Activated T-cell treated with anti-CD3 and anti-CD28 coated beads, Interleukin-2, amount 50 U/mL, for 48 hours (primary cell): Measurements from ENCODE around the gene KCNK2.

Source experiments
- DNase-seq, 2 experiments: peaks; one replicate each; pipeline ENCODE4 v3.0.0-alpha.2; 2020

The KCNK2 gene, protein sequence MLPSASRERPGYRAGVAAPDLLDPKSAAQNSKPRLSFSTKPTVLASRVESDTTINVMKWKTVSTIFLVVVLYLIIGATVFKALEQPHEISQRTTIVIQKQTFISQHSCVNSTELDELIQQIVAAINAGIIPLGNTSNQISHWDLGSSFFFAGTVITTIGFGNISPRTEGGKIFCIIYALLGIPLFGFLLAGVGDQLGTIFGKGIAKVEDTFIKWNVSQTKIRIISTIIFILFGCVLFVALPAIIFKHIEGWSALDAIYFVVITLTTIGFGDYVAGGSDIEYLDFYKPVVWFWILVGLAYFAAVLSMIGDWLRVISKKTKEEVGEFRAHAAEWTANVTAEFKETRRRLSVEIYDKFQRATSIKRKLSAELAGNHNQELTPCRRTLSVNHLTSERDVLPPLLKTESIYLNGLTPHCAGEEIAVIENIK

DNA sequence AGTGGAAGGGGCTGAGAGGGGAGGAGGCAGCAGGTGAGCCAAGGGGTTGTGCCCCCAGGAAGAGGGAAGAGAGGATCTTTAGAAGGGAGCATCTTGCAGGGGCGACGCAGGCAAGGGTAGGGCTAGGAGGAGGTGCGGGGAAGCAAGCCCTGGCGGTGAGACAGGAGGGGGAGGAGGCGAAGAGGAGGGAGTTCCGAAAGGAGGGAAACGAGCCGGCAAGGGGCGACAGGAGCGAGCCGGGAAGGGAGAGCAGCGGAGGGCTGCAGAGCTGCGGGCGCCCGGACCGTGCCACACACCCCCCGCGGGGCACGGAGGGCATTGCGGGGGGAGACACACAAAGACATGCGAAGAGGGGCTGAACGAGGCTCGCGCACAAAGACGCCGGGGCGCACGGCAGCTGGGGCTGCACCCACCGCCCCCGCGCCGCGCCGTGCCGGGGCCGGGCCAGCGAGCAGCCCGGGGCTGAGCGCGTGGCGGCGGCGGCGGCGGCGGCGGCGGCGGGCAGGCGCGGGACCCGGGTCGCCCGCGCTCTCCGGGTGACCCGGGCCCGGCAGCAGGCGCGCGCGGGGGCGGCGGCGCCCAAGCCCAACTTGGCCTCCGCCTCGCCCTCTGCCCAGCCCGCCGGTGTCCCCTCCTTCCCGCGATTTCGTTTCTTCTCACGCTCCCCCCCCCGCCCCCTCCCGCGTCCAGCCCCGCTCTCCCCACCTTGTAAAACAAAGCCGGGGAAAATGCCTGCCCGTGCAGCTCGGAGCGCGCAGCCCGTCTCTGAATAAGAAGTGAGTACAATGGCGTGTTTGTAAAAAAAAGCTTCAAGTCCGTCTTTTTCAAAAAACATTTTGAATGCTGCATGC is at the start of gene KCNK2:
Gene KCNK2, plus strand, starts transcription at position 206 of the 851 bp plus-strand sequence. CDS start 649 bp downstream, outside the sequence.
- no peak for DNase-seq

DNA sequence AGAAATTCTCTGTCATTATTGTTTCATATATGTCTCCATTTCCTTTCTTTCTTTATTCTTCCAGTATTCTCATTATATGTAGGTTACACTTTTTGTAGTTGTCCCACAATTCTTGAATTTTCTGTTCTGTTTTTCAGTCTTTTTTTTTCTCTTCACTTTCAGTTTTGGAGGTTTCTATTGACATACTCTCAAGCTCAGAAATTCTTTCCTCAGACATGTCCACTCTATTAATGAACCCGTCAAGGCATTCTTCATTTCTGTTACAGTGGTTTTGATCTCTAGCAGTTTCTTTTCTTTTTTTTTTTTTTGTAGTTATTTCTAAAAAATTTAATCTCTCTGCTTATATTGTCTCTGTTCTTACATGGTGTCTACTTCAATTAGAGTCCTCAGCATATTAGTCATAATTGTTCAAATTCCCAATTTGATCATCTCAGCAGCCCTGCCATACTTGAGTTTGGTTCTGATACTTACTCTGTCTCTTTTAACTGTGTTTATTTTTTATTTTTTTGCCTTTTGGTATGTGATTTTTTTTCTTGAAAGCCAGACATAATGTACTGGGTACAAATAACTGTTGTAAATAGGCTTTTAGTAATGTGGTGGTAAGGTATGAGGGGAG is 49.5 kb upstream of the KCNK2 start:
- no peak for DNase-seq

DNA sequence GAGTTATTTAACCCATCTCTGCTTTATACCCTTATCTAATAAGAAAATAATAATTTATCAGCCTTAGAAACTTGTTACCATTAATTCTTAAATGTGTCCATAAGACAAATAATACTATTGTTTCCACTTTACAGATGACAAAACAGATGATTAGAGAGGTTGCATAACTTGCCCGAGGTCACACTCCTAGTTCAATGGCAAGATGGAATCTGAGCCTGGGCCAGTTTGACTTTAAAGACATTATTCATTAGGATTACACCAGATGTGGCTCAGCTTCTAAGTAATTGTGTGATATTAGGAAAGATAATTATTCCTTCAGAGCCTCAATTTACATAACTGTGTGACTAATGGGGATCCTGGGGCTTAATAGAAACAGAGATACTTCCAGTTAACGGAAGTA is 42.3 kb upstream of the KCNK2 start:
- DNase-seq = no peak

DNA sequence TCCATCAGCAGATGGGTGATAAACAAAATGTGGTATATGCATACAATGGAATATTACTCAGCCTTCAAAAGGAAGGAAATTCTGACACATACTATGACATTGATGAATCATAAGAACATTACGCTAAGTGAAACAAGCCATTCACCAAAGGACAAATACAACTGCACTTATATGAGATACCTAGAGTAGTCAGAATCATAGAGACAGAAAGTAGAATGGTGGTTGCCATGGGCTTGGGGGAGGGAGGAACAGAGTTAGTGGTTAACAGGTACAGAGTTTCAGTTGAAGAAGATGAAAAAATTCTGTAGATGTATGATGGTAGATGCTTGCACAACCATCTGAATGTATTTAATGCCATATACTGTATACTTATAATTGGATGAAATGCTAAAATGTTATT is 39.1 kb upstream of the KCNK2 start:
- no peak for DNase-seq

DNA sequence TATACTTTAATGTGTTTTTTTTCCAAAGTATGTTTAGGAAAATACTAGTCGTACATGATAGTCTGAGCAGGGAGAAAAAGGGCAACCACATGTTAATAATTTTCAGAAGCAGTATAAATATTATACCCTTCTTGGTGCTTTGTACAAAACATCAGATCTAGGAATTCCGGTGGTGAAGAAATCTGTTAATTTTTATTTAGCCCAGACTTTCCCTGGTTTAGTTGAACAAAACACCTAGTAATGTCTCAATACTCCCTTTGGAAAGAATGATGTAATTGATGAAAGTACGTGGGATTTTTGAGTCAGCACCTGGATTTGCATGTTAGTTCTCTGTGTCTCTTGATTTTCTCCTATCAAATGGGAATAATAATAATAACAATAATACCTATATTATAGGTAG is 38.4 kb upstream of the KCNK2 start:
- DNase-seq = no peak

DNA sequence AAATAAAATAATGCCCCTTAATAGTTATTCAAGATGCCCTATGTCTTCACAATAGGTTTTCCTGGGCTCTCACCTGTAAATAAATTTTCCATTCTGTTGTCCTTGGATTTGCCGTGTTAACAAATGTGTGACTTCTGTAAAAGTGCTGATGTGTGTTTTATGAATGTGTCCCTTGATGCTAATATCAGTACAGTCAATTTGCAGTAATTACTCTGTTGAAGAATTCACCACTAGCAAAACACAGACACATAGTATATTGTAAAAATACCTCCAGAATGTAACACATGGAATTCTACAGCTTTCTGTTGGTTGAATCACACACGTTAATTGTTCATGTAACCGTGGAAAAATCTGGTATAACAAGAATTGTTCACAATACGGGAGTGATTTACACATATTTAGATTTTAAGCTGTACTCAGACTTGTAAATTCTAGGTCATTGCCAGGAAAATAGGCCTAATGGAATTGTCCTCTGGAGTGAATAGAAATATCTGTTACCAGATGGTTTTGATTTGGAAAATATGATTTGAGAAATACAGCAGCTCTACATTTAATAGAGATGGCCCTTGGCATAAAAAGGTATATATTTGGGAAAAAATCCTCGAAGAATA is 36.7 kb upstream of the KCNK2 start:
- no peak for DNase-seq

DNA sequence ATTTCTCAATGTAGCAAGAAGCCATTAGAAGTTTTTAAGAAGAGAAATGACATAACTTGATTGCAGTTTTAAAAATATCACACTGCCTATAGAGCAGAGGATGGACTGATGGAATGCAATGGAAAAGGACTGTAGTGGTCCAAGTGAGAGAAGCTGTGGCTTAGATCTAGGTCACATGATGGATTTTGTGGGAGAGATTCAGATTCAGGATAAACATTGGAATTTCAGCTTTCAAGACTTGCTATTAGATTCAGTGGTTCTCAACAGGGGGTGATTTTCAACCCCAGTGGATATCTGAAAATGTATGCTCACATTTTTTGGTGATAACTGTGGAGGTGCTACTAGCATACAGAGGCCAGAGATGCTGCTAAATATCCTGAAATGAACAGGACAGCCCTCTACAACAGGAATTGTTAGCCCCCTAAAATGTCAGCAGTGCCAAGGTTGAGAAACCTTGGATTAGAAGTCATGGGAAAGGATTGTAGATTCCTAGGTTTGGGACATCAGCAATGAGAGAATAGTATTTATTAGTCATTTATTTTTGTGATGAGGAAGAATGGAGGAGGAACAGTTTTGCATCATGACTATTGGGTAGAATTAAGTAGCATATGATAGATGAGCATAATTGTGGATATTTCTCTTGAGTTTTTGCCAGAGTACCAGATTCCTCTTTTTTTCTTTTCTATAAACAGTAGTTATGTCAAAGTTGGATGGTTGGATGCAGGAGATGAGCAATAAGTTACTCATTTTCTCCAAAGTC is 30.1 kb upstream of the KCNK2 start:
- DNase-seq = no peak

DNA sequence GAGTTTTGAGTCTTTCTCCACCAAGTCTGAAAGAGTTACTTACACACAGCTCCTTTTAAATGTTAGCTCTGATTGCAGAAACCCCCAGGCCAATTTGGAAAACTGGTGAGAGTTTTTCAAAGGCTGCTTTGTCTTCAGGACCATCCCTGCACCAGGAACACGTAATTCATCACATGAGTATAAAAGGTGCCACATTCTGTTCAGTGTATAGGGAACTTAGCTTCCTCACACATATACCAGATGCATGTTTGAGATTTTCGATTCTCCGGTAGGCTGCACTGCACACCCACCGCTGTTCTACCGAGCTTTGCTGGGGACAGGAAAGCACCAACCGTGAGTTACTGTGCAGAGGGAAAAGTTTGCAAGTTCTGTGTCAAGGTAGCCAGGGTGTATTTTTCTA is 28.3 kb upstream of the KCNK2 start:
- DNase-seq = no peak

DNA sequence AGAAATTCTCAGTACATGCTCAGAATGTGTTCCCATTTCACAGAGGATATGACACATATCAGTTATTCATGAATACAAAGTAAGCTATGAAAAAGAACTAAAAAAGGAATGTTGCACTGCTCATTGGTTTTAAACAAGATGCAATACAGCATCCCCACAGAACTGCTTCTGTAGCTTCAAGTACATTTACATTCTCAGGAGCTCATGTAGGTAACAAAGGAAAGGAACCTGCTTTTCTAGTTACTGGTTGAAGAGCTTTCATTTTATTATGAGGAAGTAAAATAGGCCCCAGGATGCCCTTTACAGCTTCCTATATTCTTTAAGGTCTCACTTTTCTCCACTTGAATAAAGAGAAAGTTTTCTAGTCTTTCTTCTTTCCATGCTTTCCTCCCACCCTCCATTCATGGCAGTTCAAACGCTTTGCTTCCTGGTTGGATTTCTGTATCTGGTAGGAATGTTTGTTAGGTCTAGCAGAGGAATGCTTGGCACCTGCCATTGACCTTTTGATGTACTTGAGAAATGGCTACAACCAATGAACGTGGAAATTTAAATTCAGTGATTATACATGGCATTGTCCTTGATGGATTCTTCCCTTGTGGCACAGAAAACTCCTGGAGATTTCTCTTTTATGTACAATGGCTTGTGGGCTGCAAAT is 27.1 kb upstream of the KCNK2 start:
- no peak for DNase-seq

DNA sequence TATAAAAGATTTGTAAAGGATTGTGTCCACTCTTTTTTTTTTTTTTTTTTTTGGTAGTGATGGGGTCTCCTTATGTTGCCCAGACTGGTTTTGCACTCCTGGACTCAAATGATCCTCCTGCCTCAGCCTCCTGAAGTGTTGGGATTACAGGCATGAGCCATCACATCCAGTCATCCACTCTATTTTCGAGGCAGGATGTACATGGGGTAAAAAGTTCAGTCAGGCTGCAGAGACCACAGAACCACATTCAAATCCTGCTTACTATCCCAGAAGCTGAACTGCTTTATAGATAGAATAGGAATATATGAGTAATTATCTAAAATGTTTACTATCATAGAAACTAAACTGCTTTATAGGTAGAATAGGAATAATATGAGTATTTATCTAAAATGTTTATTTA is 26.0 kb upstream of the KCNK2 start:
- no peak for DNase-seq

DNA sequence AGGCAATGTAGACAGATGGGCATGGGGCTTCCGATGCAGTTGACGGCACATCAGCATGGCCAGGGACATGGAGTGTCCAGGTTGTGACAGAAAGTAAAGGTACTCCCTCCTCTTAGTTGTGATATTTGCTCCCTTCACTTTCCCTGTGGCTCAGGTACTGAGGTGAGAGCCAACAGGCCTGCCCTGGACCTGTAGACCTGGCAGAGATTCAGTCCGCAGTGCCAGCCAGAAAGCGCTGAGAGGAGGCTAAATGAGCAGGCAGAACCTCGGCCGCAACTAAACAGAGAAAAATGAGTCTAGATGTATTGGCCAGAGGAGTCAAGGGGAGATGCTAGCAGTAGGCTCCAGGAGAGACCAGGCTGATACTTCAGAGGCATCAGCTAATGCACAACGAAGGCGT is 22.6 kb upstream of the KCNK2 start:
- DNase-seq = no peak

DNA sequence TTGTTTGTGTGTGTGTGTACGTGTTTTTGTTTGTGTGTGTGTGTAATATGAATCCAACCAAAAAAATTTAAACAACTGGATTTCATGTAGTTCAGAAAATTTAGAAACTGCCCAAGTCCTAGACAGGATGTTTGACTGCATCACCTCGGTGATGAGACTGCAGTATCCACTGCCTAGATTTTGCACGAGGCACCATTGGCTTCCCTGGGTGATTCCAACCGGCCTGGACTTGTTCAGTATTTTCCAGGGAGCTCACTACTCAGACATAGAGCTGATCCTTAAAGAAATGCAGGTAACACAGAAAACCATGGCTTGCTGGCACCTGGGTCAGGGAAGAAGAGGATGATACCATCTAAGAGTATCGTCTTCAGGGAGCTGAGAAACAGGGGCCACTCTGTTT is 18.2 kb upstream of the KCNK2 start:
- DNase-seq = no peak

DNA sequence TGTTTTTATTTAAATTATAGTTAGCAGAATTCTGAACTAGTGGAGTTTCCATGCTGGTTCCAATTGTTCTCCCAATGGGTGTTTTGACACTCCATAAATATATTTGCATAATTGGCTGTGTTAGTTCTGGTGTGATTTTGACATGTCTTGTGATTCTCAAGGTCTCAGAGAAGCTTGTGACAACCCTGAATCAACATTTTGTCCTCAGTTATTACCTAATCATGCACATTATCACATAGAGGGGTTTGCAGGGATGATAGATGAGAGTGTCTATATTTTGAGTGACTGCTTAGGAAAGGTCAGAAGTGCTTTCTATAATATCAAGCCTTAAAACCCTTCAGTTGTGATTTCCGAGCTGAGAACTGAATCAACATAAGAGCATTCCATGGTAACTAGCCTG is 11.5 kb upstream of the KCNK2 start:
- no peak for DNase-seq

DNA sequence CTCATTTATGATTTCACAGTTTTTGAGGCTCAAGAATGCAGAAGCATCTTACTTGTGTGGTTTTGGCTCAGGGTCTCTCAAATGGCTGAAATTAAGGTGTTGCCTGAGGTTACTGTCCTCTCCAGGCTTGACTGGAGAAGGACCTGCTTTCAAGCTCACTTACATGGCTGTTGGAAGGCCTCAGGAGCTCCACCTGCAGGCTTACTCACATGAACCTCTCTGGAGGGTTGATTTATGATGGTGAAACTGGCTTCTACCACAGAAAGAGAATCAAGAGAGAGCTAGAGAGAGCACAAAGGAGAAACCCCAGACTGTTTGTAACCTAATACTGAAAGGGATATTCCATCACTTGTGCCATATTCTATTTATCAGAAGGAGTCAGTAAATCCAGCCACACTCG is 6.2 kb upstream of the KCNK2 start:
- DNase-seq = no peak

DNA sequence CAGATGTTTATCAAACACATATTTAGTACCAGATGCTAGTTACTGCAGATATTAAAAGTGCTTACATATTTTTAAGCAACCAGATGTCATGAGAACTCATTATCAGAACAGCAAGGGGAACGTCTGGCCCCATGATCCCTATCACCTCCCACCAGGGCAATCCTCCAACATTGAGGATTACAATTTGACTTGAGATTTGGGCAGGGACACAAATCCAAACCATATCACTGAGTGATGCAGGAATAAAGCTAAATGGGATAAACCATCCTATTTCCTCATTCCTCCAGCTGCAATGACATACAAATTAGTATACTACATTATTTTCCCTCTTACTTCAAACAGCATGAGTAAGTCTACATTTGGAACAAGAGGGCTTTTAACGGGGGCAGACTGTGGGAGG is 3.1 kb upstream of the KCNK2 start:
- no peak for DNase-seq

DNA sequence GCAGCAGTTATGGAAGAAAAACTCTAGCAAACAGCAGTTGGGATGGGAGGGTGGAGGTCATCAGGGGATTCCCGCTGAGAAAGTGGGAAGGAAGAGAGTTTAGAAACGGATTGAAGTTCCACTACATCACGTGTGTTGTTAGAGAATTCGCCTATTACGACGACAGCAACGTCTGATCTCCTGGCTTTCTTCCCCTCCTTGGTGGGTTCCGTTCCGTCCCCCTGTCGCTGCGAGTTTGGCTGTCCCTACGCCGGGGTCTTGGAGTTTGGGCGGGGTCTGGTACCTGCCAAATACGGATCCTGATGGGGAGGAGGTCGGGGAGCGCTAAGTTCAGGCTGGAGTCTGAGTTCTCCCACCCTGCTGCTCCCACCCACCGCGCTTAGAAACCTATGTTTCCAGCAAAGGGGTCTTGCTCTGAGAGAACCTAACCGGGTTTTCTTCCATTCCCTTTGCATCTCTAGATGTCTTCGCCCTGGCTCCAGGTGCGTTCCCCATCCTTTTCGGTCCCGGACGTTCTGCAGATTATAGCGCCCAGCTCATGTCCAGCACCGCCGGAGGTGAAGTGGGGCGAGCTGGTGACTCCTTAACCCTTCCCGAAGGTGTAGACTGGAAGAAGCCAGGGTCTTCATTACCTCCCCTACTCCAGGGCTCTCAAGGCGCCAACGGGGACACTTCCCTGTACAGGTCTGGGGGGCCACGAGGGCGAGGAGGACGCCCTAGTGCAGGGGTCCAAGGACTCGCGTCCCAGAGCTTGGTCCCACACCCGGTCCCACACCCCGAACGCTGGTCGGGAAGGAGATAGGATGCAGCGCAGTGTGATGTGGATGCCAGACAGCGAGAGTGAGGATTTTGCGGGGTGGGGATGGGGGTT is 641 bp upstream of the KCNK2 start:
- no peak for DNase-seq

DNA sequence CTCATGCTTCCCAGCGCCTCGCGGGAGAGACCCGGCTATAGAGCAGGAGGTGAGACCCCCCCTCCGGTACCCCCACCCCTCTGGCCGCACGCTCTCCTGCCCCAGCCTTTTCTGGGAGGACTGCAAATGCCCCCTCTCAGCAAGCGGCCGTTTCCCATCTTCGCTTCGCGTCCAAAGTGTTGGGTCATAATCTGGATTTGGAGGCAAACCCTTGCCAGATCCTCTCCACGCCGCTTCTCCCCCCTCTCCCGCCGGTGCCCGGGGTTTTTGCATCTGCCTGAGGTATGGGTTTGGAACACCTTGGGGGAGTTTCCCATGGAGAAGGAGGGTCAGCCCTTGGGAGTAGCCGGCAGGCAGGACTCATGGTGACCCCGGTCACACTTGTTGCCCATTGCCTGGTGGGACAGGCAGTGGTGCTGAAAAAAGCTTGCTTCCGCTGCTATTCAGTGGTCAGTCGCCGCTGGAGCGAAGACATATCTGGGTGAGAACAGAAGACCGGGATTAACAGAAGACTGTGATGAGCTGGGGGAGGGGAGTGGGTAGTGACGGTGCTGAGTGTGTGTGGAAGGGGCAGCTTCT is 935 bp downstream of the KCNK2 start:
- no peak for DNase-seq

DNA sequence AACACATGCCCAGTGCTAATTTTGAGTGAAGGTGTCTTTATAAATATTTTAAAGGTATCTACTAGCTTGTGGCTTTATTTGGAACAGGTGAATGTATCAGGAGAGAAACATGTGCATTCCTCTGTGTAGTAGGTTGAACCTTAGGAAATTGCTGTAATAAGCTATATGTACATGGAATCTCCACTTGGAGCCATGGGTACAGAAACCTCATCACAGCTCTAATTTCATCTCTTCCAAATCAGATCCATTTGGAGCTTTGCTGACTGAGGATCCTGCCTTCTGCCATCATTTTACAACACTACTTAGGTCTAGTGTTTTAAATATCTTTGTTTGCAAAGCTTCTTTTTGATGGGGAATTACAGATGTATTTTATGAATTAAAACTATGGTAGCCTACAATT is 2.1 kb downstream of the KCNK2 start:
- no peak for DNase-seq

DNA sequence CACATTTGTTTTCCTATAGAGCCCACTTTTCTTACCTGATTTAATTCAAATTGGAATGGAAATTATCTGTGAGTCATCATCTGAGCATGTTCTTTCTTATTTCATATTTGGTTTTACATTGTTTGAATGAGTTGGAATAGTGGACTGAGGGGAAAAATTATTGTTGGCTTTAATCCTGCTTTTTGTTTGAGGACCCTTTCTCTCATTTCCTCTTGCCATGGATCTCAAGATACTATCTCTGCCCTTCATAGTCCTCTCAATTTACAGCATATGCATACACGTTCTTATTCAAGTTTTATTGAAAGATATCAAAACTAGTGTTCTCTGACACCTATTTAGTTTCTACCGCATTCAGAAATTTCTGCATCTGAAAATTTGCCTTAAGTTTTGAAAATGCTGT is 5.1 kb downstream of the KCNK2 start:
- no peak for DNase-seq

DNA sequence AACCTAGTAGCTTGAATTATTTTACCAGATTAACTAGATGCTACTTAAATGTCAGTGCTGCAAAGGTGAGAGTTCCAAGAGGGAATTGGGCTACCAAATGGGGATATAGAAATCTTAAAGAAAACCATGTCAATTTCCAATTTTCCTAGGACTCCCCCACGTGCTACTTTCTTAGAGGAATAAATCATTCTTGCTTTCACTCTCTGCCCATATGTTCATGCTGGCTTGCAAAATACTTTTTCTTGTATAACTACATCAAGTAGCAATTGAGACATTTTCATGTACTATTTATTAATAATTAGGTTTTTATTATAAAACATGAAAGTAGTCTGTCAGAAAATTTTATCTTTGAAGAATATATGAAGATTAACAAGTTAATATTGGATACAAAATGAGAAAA is 11.8 kb downstream of the KCNK2 start:
- DNase-seq = no peak

DNA sequence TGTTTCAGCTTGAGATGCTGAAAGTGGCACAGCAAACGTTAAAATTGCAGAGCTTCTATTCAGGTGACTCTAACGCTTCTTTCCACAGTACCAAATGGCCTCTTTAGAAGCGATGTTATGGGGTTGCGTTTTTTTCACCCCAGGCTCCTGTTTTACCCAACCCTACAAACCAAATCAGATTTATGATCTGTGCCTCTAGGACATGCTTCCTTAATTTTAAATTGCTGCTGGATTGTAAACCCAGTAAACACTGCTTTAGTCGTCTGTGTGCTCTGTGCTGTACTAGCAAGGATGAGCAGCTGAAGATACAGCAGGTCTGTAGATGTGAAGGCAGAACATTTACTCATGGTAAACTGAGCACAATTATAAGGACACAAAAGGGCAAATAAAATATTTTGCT is 13.0 kb downstream of the KCNK2 start:
- no peak for DNase-seq
